Esophagus (tissue), 2 donors: Measurements from ENCODE around the gene CABLES1. TPM values are rescaled to one million over a fixed set of nuclear protein-coding genes. Genes with fewer than 3 reads are reported as not detected.

Experiments used
- H3K27ac ChIP-seq, 2 donors: one replicate each; pipeline ENCODE4 v1.5.1; 2013; ENCODE audit warnings: low read depth in 2 of 2, mild to moderate bottlenecking in 2 of 2, inconsistent platforms in 1 of 2, low read length in 1 of 2, moderate library complexity in 1 of 2
- H3K27me3 ChIP-seq, 2 donors: one replicate each; pipeline ENCODE4 v1.6.1; 2013; ENCODE audit warnings: low read length in 2 of 2, control low read depth in 1 of 2, mild to moderate bottlenecking in 1 of 2; ENCODE audit not compliant: insufficient read depth in 2 of 2, control insufficient read depth in 1 of 2
- H3K36me3 ChIP-seq, 2 donors: one replicate each; pipeline ENCODE4 v1.6.1; 2013; ENCODE audit warnings: low read length in 1 of 2; ENCODE audit not compliant: control insufficient read depth in 2 of 2, insufficient read depth in 2 of 2
- H3K4me1 ChIP-seq, 2 donors: one replicate each; pipeline ENCODE4 v1.6.1; 2013; ENCODE audit warnings: low read length in 1 of 2; ENCODE audit not compliant: control insufficient read depth in 2 of 2, insufficient read depth in 2 of 2
- H3K4me3 ChIP-seq, 2 donors: one replicate each; pipeline ENCODE4 v1.5.1; 2013; ENCODE audit warnings: low read length in 2 of 2, mild to moderate bottlenecking in 2 of 2, low read depth in 1 of 2, moderate library complexity in 1 of 2
- H3K9me3 ChIP-seq, 2 donors: one replicate each; pipeline ENCODE4 v1.6.1; 2013; ENCODE audit warnings: mild to moderate bottlenecking in 2 of 2, low read depth in 1 of 2, low read length in 1 of 2, moderate library complexity in 1 of 2; ENCODE audit not compliant: control insufficient read depth in 2 of 2, insufficient read depth in 1 of 2
- WGBS, 2 donors: extraction: QIAGEN DNeasy Blood & Tissue Kit; methylation state at CpG; one replicate each; pipeline ENCODE4 v1.1.7; 2013; 5-methylcytosine and 5-hydroxymethylcytosine counted together
- polyA plus RNA-seq, 2 donors: library from polyadenylated mRNA; stranded (reverse); fragments of 200-250 nt; gene quantifications; one replicate each; pipeline ENCODE4 v1.2.3, GENCODE V29; 2013
- donor health status: healthy with polysubstance abuse.
- donor health status: Bipolar disorder and iron deficiency.

The CABLES1 gene
- polyA plus RNA-seq, 2 donors: 3.8 to 10.0 TPM

DNA sequence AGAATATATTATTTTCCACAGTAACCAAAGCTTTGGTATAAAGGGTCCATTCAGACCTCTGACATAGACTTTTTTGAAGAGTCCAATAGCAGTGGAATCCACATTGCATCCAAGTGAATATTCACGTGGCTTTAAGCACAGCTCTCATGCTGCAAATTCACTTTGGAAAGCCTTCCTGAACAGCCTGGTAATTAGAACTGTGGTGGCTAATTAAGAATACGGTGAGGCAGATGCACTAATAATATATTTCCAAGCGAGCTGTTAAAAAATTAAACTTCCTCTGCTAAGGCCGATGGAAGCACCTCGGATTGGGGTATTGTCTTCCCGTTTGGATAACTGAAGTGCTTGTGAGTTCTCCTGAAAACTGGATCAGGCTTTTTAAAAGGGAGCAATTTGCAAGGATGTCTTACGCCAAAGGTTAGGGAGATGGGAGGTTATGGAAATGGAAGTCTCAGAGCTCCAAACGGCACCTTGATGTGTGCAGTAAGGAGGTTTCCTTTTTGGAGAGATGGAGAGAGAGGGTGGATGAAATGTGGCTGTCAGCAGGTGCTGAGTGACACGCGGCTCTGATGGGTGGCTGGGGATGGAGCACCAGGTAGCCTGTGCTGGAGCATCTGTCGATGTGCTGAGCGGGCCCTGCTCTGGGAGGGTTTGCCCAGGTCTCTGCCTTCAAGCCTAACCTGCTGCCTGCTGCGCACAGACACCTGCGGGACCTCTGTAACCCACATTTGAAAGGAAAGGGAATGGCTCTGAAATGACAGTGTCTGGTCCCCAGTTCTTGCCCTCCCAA, 37.5 kb downstream of the CABLES1 start:
- WGBS, 2 donors: 84 to 88% methylated on average over 14 of the region's 14 CpGs
- Histone ChIP-seq H3K27ac (no peak overlapping the region), H3K4me1 (no peaks in the 10 kb centered on the region), H3K9me3 (no peaks in the 10 kb centered on the region), H3K27me3 (no peaks in the 10 kb centered on the region), H3K36me3 (no peaks in the 10 kb centered on the region), H3K4me3 (no peak overlapping the region)

DNA sequence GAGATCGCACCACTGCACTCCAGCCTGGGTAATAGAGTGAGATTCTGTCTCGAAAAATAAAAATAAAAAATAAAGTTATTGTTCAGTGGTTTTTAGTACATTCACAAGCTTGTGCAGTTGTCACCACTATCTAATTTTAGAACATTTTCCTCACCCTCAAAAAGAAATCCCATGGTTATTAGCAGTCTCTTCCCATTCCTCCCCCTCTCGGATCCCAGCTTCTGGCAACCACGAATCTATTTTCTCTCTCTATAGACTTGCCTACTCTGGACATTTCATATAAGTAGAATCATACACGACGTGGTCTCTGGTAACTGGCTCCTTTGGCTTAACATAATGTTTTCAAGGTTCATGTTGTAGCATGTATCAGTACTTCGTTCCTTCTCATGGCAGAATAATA, 38.6 kb downstream of the CABLES1 start:
- H3K27ac ChIP-seq: no peak overlapping the region
- WGBS, 2 donors: 71 to 79% methylated on average over 7 of the region's 7 CpGs
- no peaks in the 10 kb centered on the region for H3K9me3 ChIP-seq

DNA sequence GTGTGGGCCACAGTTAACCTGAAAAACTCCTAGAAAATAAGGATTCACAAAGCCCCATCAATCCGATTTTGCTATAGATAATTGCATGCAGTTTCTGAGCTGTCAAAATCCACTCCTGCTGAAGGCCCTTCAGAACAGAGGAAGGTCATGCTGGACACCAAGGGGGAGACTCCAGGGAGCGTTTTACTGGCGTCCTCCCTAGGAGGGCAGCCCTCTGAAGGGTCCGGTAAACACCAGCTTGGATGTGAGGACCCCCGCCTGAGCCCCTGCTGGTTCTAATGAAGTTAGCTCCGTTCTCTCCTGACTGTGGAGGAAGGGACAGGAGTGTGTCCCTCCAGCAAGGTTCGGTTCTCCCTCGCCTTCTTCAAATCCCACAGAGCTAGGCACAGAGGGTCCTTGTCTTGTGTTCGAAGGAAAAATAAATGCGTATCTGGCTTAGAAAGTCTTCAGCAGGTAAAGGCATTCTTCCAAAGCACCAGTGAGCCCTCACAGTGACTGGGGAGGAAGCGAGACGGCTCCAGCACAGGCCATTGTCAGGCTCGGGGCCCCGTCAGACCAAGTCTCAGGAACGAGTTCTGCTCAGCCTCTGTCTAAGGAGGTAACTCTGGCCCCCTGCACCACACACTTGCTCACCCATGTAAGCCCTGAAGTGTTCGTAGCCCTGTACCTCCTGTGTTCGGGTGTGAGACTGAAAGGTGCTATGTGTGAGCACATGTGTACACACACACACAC, 41.6 kb downstream of the CABLES1 start:
- no peak overlapping the region for H3K27ac ChIP-seq
- H3K27me3 ChIP-seq: no peaks in the 10 kb centered on the region
- 87 to 94% methylated on average over 17 of the region's 17 CpGs for WGBS, 2 donors
- H3K4me3 ChIP-seq: no peak overlapping the region
- no peaks in the 10 kb centered on the region for H3K4me1 ChIP-seq
- no peaks in the 10 kb centered on the region for H3K36me3 ChIP-seq
- no peaks in the 10 kb centered on the region for H3K9me3 ChIP-seq

More for the DNA sequence above, 38.6 kb downstream of the CABLES1 start:
- H3K36me3 ChIP-seq: no peaks in the 10 kb centered on the region
- no peak overlapping the region for H3K4me3 ChIP-seq
- H3K4me1 ChIP-seq: no peaks in the 10 kb centered on the region
- H3K27me3 ChIP-seq: no peaks in the 10 kb centered on the region

DNA sequence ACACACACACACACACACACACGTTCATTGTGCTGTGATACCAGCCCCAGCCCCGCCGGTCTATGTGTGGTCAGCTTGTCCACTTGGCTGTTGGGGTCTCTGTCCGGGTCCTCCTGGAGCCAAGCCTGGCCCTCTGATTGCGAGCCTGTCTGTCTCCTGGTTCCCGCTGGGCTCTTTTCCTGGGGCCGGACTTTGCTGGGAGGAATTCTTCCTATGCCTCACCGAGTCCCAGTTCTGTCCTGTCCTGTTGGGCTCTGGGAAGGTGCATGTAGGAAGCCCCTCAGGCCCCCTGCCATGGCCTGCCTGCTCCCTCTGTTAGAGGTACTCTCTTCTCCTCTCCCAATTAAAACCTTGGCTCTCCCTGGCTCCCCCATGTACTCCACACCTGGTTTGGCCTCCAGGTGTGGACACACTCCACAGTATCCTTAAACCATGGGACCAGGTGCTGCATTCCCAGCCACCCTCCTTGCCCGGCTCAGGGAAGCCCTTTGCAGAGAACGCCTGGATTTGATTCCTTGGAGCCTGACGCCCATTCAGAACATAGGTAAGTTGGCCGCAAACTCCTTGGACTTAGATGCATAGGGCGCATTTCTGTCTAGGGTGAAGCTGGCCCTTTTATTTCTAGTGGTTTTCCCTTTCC, 42.3 kb downstream of the CABLES1 start:
- Histone ChIP-seq H3K27me3 (no peaks in the 10 kb centered on the region), H3K9me3 (no peaks in the 10 kb centered on the region), H3K36me3 (no peaks in the 10 kb centered on the region), H3K4me1 (no peaks in the 10 kb centered on the region), H3K27ac (no peak overlapping the region), H3K4me3 (no peak overlapping the region)
- 75 to 92% methylated on average over 13 of the region's 13 CpGs for WGBS, 2 donors

DNA sequence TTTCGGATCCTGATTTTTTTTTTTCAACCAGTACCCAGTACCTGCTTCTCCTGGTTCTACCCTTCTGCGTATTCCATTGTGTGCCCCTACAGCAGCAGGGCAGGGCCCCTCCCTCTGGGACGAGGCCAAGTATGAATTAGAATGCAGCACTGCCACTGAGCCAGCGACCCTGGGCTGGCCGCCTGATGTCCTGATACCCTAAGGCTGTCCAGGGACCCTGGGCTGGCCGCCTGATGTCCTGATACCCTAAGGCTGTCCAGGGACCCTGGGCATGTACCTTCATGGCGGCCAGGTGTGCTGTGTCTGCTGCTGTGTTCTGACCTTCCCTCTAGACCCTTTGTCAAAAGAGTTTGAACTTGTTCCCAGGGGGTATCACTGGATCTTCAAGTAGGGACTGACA, 42.9 kb downstream of the CABLES1 start:
- Histone ChIP-seq H3K36me3 (no peaks in the 10 kb centered on the region), H3K27ac (no peak overlapping the region), H3K9me3 (no peaks in the 10 kb centered on the region), H3K27me3 (no peaks in the 10 kb centered on the region), H3K4me3 (no peak overlapping the region), H3K4me1 (no peaks in the 10 kb centered on the region)
- 75 to 84% methylated on average over 7 of the region's 7 CpGs for WGBS, 2 donors

DNA sequence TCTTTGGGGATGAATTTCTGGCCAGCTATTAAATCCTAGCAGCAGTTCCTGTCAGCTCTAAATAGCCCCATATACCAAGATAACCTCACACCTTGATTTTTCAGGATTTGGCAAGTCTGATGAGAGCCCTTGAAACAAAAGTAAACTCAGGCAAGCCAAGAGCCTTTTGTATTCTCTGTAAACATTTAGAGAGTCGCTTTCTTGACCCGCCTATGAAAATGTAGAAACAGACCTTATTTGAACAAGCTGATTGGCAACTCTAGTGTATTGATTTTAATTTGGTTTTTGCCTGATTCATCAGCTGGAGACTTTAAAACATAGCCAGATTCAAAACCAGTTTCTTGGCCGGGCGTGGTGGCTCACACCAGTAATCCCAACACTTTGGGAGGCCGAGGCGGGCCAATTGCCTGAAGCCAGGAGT, 43.4 kb downstream of the CABLES1 start:
- 70 to 83% methylated on average over 6 of the region's 6 CpGs for WGBS, 2 donors
- H3K27ac ChIP-seq: no peak overlapping the region

DNA sequence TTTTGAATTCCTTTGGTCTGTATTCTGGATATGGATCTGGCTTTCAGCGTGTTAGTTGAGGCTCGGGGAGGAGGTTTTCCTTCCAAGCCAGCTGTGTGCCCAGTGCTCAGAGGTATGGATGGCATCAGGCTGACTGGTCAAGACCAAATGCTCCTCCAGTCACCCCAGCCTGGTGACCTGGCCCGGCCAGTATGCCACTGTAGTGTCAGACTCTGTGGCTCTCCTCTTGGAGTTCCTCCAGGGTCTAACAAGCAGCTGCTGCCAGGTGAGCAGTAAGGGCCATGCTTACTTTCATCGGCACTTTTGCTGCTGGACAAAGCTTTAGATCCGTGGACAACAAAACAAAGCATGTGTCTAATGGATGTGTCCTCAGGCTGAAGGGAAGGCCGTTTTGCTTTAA, 44.1 kb downstream of the CABLES1 start:
- WGBS, 2 donors: 85 to 89% methylated on average over 6 of the region's 6 CpGs
- Histone ChIP-seq H3K4me1 (no peaks in the 10 kb centered on the region), H3K9me3 (no peaks in the 10 kb centered on the region), H3K27me3 (no peaks in the 10 kb centered on the region), H3K4me3 (no peak overlapping the region), H3K36me3 (no peaks in the 10 kb centered on the region), H3K27ac (no peak overlapping the region)

More for the DNA sequence above, 43.4 kb downstream of the CABLES1 start:
- no peaks in the 10 kb centered on the region for H3K27me3 ChIP-seq
- no peaks in the 10 kb centered on the region for H3K9me3 ChIP-seq
- H3K4me3 ChIP-seq: no peak overlapping the region
- H3K4me1 ChIP-seq: no peaks in the 10 kb centered on the region
- no peaks in the 10 kb centered on the region for H3K36me3 ChIP-seq

DNA sequence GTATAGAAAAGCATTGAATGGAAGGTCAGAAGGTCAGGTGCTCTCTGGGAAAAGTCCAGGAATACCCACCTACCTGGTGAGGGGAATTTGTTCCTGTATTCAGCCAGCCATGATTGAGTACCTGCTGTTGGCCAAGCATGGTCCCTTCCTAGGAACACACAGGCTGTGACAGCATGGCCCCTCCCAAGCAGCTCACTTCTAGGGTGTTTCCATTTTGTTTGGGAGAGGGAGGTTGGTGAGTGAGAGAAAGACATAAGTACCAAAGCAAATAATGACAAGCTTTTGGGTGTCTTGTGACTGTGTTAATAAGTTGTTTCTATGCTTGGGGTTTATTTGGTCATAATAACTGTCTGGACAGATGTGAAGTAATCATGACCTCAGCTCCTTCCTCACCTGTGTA, 46.3 kb downstream of the CABLES1 start:
- H3K27ac ChIP-seq: no peak overlapping the region
- no peaks in the 10 kb centered on the region for H3K36me3 ChIP-seq
- H3K27me3 ChIP-seq: no peaks in the 10 kb centered on the region
- no peaks in the 10 kb centered on the region for H3K4me1 ChIP-seq
- H3K4me3 ChIP-seq: no peak overlapping the region
- H3K9me3 ChIP-seq: no peaks in the 10 kb centered on the region

DNA sequence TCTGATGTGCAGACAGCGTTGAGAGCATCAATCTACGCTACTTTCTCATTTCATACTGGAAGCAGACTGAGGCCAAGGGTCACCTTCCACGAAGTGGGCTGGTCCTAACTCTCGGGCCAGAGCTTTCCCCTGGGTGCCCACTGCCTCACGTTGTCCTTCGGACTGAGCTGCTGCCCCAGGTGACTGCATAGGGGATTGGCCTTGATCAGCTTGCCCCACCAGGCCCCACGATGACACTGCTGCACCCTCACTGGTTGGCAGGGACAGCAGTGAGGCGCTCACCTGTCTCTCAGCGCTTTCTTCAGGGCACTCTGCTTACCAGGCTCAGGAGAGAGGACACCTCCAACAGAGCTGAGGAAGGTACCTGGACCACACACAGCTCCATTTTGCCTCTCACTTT, 47.3 kb downstream of the CABLES1 start:
- Histone ChIP-seq H3K4me3 (no peak overlapping the region), H3K4me1 (peaks cover 0 to 3% of the 10 kb centered on the region in 2 donors), H3K9me3 (no peaks in the 10 kb centered on the region), H3K27me3 (no peaks in the 10 kb centered on the region), H3K36me3 (no peaks in the 10 kb centered on the region), H3K27ac (no peak overlapping the region)
- 90 to 93% methylated on average over 9 of the region's 9 CpGs for WGBS, 2 donors
